Caco-2 (cell line): ENCODE measurements around the gene SKAP1. TPM values are rescaled to one million over a fixed set of nuclear protein-coding genes. Genes with fewer than 3 reads are reported as not detected.

Experiments
- BruUV-seq: library from RNA; stranded (reverse); fragments of 400-500 nt; replicated peaks from 2 replicates; lab custom pipeline; 2021; lab: Mats Ljungman, UMichigan
- CTCF ChIA-PET: fragments of 300-600 bp; sonication (Branson Sonifier 250); formaldehyde crosslinking; loops from one replicate; lab custom pipeline; 2022; ENCODE audit warnings: antibody characterized with exemption; lab: Charles Lee
- POLR2A ChIA-PET: fragments of 300-600 bp; sonication (Branson Sonifier 250); formaldehyde crosslinking; loops from one replicate; lab custom pipeline; 2022; ENCODE audit warnings: antibody characterized with exemption; lab: Charles Lee
- DNase-seq, 2 experiments: peaks; one replicate each; pipeline versions ENCODE4 v3.0.0 to v3.0.0-alpha.2; 2020 to 2022
- H3K27me3 ChIP-seq: replicated peaks from 2 replicates; pipeline ENCODE4 v1.6.0; 2011; ENCODE audit warnings: low read length; ENCODE audit not compliant: control insufficient read depth, insufficient read depth
- H3K36me3 ChIP-seq: 2 replicates; pipeline ENCODE4 v1.5.1; 2011; ENCODE audit warnings: low read length; ENCODE audit not compliant: control insufficient read depth, insufficient read depth
- H3K4me1 ChIP-seq: fragments of 250-450 bp; sonication (Bioruptor Pico); 2 replicates; pipeline ENCODE4 v1.5.1; 2020; ENCODE audit warnings: mild to moderate bottlenecking
- H3K4me3 ChIP-seq: 2 replicates; pipeline ENCODE4 v1.5.1; 2011; ENCODE audit warnings: low read depth, mild to moderate bottlenecking, control low read depth, low read length
- H3K9me3 ChIP-seq: fragments of 250-450 bp; sonication (Bioruptor Pico); 2 replicates; pipeline ENCODE4 v1.5.1; 2020; ENCODE audit warnings: mild to moderate bottlenecking, moderate library complexity
- H3K27ac Mint-ChIP-seq: one replicate; pipeline ENCODE4 v1.8.0; 2022; ENCODE audit warnings: mixed read lengths; ENCODE audit not compliant: unreplicated experiment
- H3K27me3 Mint-ChIP-seq: one replicate; pipeline ENCODE4 v1.8.0; 2022; ENCODE audit warnings: mixed read lengths; ENCODE audit not compliant: insufficient read depth, unreplicated experiment
- H3K36me3 Mint-ChIP-seq: one replicate; pipeline ENCODE4 v1.8.0; 2022; ENCODE audit warnings: mild to moderate bottlenecking, mixed read lengths; ENCODE audit not compliant: insufficient read depth, unreplicated experiment
- H3K4me1 Mint-ChIP-seq: one replicate; pipeline ENCODE4 v1.8.0; 2022; ENCODE audit warnings: low read depth, mixed read lengths; ENCODE audit not compliant: unreplicated experiment
- H3K4me3 Mint-ChIP-seq: one replicate; pipeline ENCODE4 v1.8.0; 2022; ENCODE audit warnings: mild to moderate bottlenecking, moderate library complexity, mixed read lengths; ENCODE audit not compliant: unreplicated experiment
- H3K9me3 Mint-ChIP-seq: one replicate; pipeline ENCODE4 v1.8.0; 2022; ENCODE audit warnings: mixed read lengths; ENCODE audit not compliant: unreplicated experiment
- CTCF ChIP-seq, 2 experiments: fragments of 200-600 bp in 1 of 2; IDR thresholded peaks; 1 replicate in 1 of 2; 2 replicates in 1 of 2; pipeline versions ENCODE4 v1.5.1 to v1.8.0; 2011 to 2022; ENCODE audit warnings: antibody characterized with exemption in 1 of 2, control low read depth in 1 of 2, inconsistent platforms in 1 of 2, low read depth in 1 of 2, low read length in 1 of 2, mild to moderate bottlenecking in 1 of 2, moderate library complexity in 1 of 2; ENCODE audit not compliant: insufficient read depth in 1 of 2, severe bottlenecking in 1 of 2, unreplicated experiment in 1 of 2
- intact Hi-C: fragments of 100-400 bp; cut with micrococcal nuclease; formaldehyde crosslinking; loops from one replicate; pipeline ENCODE4 v1.10.0; 2022; ENCODE audit not compliant: unreplicated experiment
- total RNA-seq: library from RNA; stranded (reverse); gene quantifications from 2 replicates; pipeline ENCODE4 v1.2.3, GENCODE V29; 2022

SKAP1 gene
- total RNA-seq, 1 experiment from 2014 or later = 0.70 TPM

- DNase-seq = no peak
Measured at GRCh38 chr17:48173191-48173984, 256.6 kb downstream of the SKAP1 start.

GRCh38 chr17:48169926-48170325 is 260.1 kb downstream of the SKAP1 start:
- ChIA-PET POLR2A (no interaction called here), CTCF (interaction anchor here (1.5 kb wide), 1 partner anchor 20 kb away, joined by 3 read pairs; no protein-coding TSS in a partner anchor)
- intact Hi-C loops = no loop called here
- H3K9me3 Mint-ChIP-seq = no peaks in the 10 kb centered on the region
- no TSS peak for BruUV-seq
- peaks cover 9% of the 10 kb centered on the region for H3K27me3 Mint-ChIP-seq
- peaks cover 15% of the 10 kb centered on the region for H3K4me1 Mint-ChIP-seq
- Histone ChIP-seq H3K9me3 (no peaks in the 10 kb centered on the region), H3K4me3 (no peak overlapping the region), H3K27me3 (no peaks in the 10 kb centered on the region), H3K36me3 (no peaks in the 10 kb centered on the region), H3K4me1 (peaks cover 10% of the 10 kb centered on the region)
- H3K4me3 Mint-ChIP-seq = no peak overlapping the region
- DNase-seq = no peak
- no peak overlapping the region for H3K27ac Mint-ChIP-seq
- no peak for TF ChIP-seq CTCF (IDR thresholded peaks at IDR 0.05; ENCODE audit: insufficient read depth in 1 of 2, low read depth in 1 of 2, low read length in 1 of 2, severe bottlenecking in 1 of 2, unreplicated experiment in 1 of 2)
- H3K36me3 Mint-ChIP-seq = no peaks in the 10 kb centered on the region

More at GRCh38 chr17:48173191-48173984, 256.6 kb downstream of the SKAP1 start:
- POLR2A ChIA-PET = no interaction called here
- BruUV-seq = no TSS peak
- Mint-ChIP-seq H3K9me3 (no peaks in the 10 kb centered on the region), H3K27me3 (peaks cover 9% of the 10 kb centered on the region), H3K4me1 (no peaks in the 10 kb centered on the region), H3K4me3 (no peak overlapping the region), H3K36me3 (no peaks in the 10 kb centered on the region), H3K27ac (no peak overlapping the region)
- no peak for TF ChIP-seq CTCF (IDR thresholded peaks at IDR 0.05; ENCODE audit: insufficient read depth in 1 of 2, low read depth in 1 of 2, low read length in 1 of 2, severe bottlenecking in 1 of 2, unreplicated experiment in 1 of 2)
- CTCF ChIA-PET = no interaction called here
- no peaks in the 10 kb centered on the region for H3K4me1 ChIP-seq
- H3K27me3 ChIP-seq = no peaks in the 10 kb centered on the region
- no peak overlapping the region for H3K4me3 ChIP-seq
- H3K9me3 ChIP-seq = no peaks in the 10 kb centered on the region
- intact Hi-C loops = no loop called here
- H3K36me3 ChIP-seq = no peaks in the 10 kb centered on the region

- Histone ChIP-seq H3K9me3 (no peaks in the 10 kb centered on the region), H3K27me3 (no peaks in the 10 kb centered on the region), H3K36me3 (no peaks in the 10 kb centered on the region), H3K4me1 (peaks cover 44% of the 10 kb centered on the region), H3K4me3 (no peak overlapping the region)
- H3K4me1 Mint-ChIP-seq = peaks cover 59% of the 10 kb centered on the region
- H3K36me3 Mint-ChIP-seq = no peaks in the 10 kb centered on the region
- TF ChIP-seq CTCF (IDR thresholded peaks at IDR 0.05; ENCODE audit: insufficient read depth in 1 of 2, low read depth in 1 of 2, low read length in 1 of 2, severe bottlenecking in 1 of 2, unreplicated experiment in 1 of 2) = peak in 1 of 2 experiments; percentile 24
- no TSS peak for BruUV-seq
- intact Hi-C loops = no loop called here
- no peaks in the 10 kb centered on the region for H3K27me3 Mint-ChIP-seq
- no peak overlapping the region for H3K27ac Mint-ChIP-seq
- CTCF ChIA-PET = interaction anchor here (0.9 to 1.5 kb wide), 4 partner anchors 10 to 31 kb away, joined by 3 to 4 read pairs (median 4); no protein-coding TSS in a partner anchor
- DNase-seq = no peak
- no peak overlapping the region for H3K4me3 Mint-ChIP-seq
- no peaks in the 10 kb centered on the region for H3K9me3 Mint-ChIP-seq
- POLR2A ChIA-PET = no interaction called here
Measured at GRCh38 chr17:48163809-48164208, 266.2 kb downstream of the SKAP1 start.
